Measurements from ENCODE around the gene TMEM266. TPM values are rescaled to one million over a fixed set of nuclear protein-coding genes. Genes with fewer than 3 reads are reported as not detected.
A peak's percentile ranks its signal among the peaks of the same experiment; 100 is the strongest.

Gene TMEM266
- total RNA-seq, 1 donor from 2014 or later, result not detected

GRCh38 chr15:76178296-76179000 is 118.7 kb downstream of the TMEM266 start:
- H3K27me3 Mint-ChIP-seq, result peaks cover 42% of the 10 kb centered on the region
- intact Hi-C loops (cut with micrococcal nuclease), result no loop called here
- no peak for DNase-seq
- no peak overlapping the region for H3K27ac Mint-ChIP-seq
- H3K4me3 Mint-ChIP-seq, result no peak overlapping the region
- peaks cover 10% of the 10 kb centered on the region for H3K4me1 Mint-ChIP-seq
- H3K36me3 Mint-ChIP-seq (ENCODE audit: low read depth), result no peaks in the 10 kb centered on the region
- H3K9me3 Mint-ChIP-seq, result no peaks in the 10 kb centered on the region

GRCh38 chr15:76179023-76179422 is 119.2 kb downstream of the TMEM266 start:
- Mint-ChIP-seq H3K4me1 (peaks cover 10% of the 10 kb centered on the region), H3K36me3 (ENCODE audit: low read depth) (no peaks in the 10 kb centered on the region), H3K9me3 (no peaks in the 10 kb centered on the region), H3K4me3 (no peak overlapping the region), H3K27me3 (peaks cover 42% of the 10 kb centered on the region), H3K27ac (no peak overlapping the region)
- DNase-seq, result no peak
- intact Hi-C loops (cut with micrococcal nuclease), result no loop called here

- H3K4me1 Mint-ChIP-seq, result peaks cover 10% of the 10 kb centered on the region
- DNase-seq, result no peak
- no peak overlapping the region for H3K27ac Mint-ChIP-seq
- H3K9me3 Mint-ChIP-seq, result no peaks in the 10 kb centered on the region
- no peaks in the 10 kb centered on the region for H3K36me3 Mint-ChIP-seq (ENCODE audit: low read depth)
- intact Hi-C loops (cut with micrococcal nuclease), result no loop called here
- no peak overlapping the region for H3K4me3 Mint-ChIP-seq
- H3K27me3 Mint-ChIP-seq, result peaks cover 50% of the 10 kb centered on the region
Measured at GRCh38 chr15:76180321-76180720, 120.5 kb downstream of the TMEM266 start.

- Mint-ChIP-seq H3K27ac (peak overlapping the region; percentile 4), H3K9me3 (no peaks in the 10 kb centered on the region), H3K4me1 (peaks cover 10% of the 10 kb centered on the region), H3K4me3 (peak overlapping the region; percentile 13), H3K36me3 (ENCODE audit: low read depth) (no peaks in the 10 kb centered on the region), H3K27me3 (peaks cover 56% of the 10 kb centered on the region)
- DNase-seq, result peak; percentile 80
- intact Hi-C loops (cut with micrococcal nuclease), result no loop called here
Measured at GRCh38 chr15:76181705-76182107, 121.9 kb downstream of the TMEM266 start.

GRCh38 chr15:76183930-76184649 is 124.3 kb downstream of the TMEM266 start:
- Mint-ChIP-seq H3K27ac (no peak overlapping the region), H3K36me3 (ENCODE audit: low read depth) (no peaks in the 10 kb centered on the region), H3K4me1 (peaks cover 10% of the 10 kb centered on the region), H3K4me3 (no peak overlapping the region), H3K9me3 (no peaks in the 10 kb centered on the region), H3K27me3 (peaks cover 47% of the 10 kb centered on the region)
- no peak for DNase-seq
- intact Hi-C loops (cut with micrococcal nuclease), result no loop called here

- no peak overlapping the region for H3K27ac Mint-ChIP-seq
- H3K4me1 Mint-ChIP-seq, result peaks cover 10% of the 10 kb centered on the region
- H3K36me3 Mint-ChIP-seq (ENCODE audit: low read depth), result no peaks in the 10 kb centered on the region
- intact Hi-C loops (cut with micrococcal nuclease), result no loop called here
- H3K4me3 Mint-ChIP-seq, result no peak overlapping the region
- H3K27me3 Mint-ChIP-seq, result peaks cover 46% of the 10 kb centered on the region
- no peaks in the 10 kb centered on the region for H3K9me3 Mint-ChIP-seq
- no peak for DNase-seq
Measured at GRCh38 chr15:76184650-76185035, 124.9 kb downstream of the TMEM266 start.

- intact Hi-C loops (cut with micrococcal nuclease), result no loop called here
- Mint-ChIP-seq H3K27me3 (peaks cover 50% of the 10 kb centered on the region), H3K9me3 (no peaks in the 10 kb centered on the region), H3K36me3 (ENCODE audit: low read depth) (no peaks in the 10 kb centered on the region), H3K27ac (no peak overlapping the region), H3K4me3 (no peak overlapping the region), H3K4me1 (peaks cover 14% of the 10 kb centered on the region)
- peak; percentile 67 for DNase-seq
Measured at GRCh38 chr15:76185716-76186115, 125.9 kb downstream of the TMEM266 start.

- intact Hi-C loops (cut with micrococcal nuclease), result no loop called here
- peaks cover 42% of the 10 kb centered on the region for H3K27me3 Mint-ChIP-seq
Measured at GRCh38 chr15:76187163-76187562, 127.4 kb downstream of the TMEM266 start.

GRCh38 chr15:76189106-76189505 is 129.3 kb downstream of the TMEM266 start:
- Mint-ChIP-seq H3K4me3 (no peak overlapping the region), H3K27me3 (peaks cover 45% of the 10 kb centered on the region), H3K36me3 (ENCODE audit: low read depth) (no peaks in the 10 kb centered on the region), H3K9me3 (no peaks in the 10 kb centered on the region), H3K4me1 (peaks cover 8% of the 10 kb centered on the region), H3K27ac (no peak overlapping the region)
- intact Hi-C loops (cut with micrococcal nuclease), result no loop called here
- DNase-seq, result no peak

More at GRCh38 chr15:76187163-76187562, 127.4 kb downstream of the TMEM266 start:
- no peaks in the 10 kb centered on the region for H3K36me3 Mint-ChIP-seq (ENCODE audit: low read depth)
- peaks cover 8% of the 10 kb centered on the region for H3K4me1 Mint-ChIP-seq
- no peak for DNase-seq
- no peaks in the 10 kb centered on the region for H3K9me3 Mint-ChIP-seq
- no peak overlapping the region for H3K4me3 Mint-ChIP-seq
- H3K27ac Mint-ChIP-seq, result no peak overlapping the region

GRCh38 chr15:76190070-76190564 is 130.3 kb downstream of the TMEM266 start:
- Mint-ChIP-seq H3K4me3 (no peak overlapping the region), H3K4me1 (peaks cover 8% of the 10 kb centered on the region), H3K9me3 (no peaks in the 10 kb centered on the region), H3K27me3 (peaks cover 40% of the 10 kb centered on the region), H3K36me3 (ENCODE audit: low read depth) (no peaks in the 10 kb centered on the region), H3K27ac (no peak overlapping the region)
- intact Hi-C loops (cut with micrococcal nuclease), result loop anchor here (2.0 to 10.0 kb wide), 3 partner anchors 95 to 677 kb away; partner anchors contain the start of gene ISL2
- DNase-seq, result no peak

- Mint-ChIP-seq H3K27ac (no peak overlapping the region), H3K9me3 (no peaks in the 10 kb centered on the region), H3K4me1 (peaks cover 8% of the 10 kb centered on the region), H3K4me3 (peak overlapping the region; percentile 20), H3K27me3 (peaks cover 36% of the 10 kb centered on the region), H3K36me3 (ENCODE audit: low read depth) (no peaks in the 10 kb centered on the region)
- intact Hi-C loops (cut with micrococcal nuclease), result loop anchor here (2.0 to 10.0 kb wide), 3 partner anchors 94 to 676 kb away; partner anchors contain the start of gene ISL2
- DNase-seq, result peak; percentile 92
Measured at GRCh38 chr15:76190751-76191538, 131.2 kb downstream of the TMEM266 start.

- Mint-ChIP-seq H3K9me3 (no peaks in the 10 kb centered on the region), H3K36me3 (ENCODE audit: low read depth) (no peaks in the 10 kb centered on the region), H3K4me1 (peaks cover 8% of the 10 kb centered on the region), H3K4me3 (no peak overlapping the region), H3K27ac (no peak overlapping the region), H3K27me3 (peaks cover 32% of the 10 kb centered on the region)
- intact Hi-C loops (cut with micrococcal nuclease), result loop anchor here (2.0 to 10.0 kb wide), 3 partner anchors 93 to 676 kb away; partner anchors contain the start of gene ISL2
- DNase-seq, result no peak
Measured at GRCh38 chr15:76191539-76192244, 131.9 kb downstream of the TMEM266 start.

- H3K4me3 Mint-ChIP-seq, result no peak overlapping the region
- intact Hi-C loops (cut with micrococcal nuclease), result loop anchor here (5.0 to 10.0 kb wide), 2 partner anchors 92 to 675 kb away; no protein-coding TSS in a partner anchor
- H3K27me3 Mint-ChIP-seq, result peaks cover 30% of the 10 kb centered on the region
- no peaks in the 10 kb centered on the region for H3K36me3 Mint-ChIP-seq (ENCODE audit: low read depth)
- H3K9me3 Mint-ChIP-seq, result no peaks in the 10 kb centered on the region
- DNase-seq, result no peak
- peaks cover 8% of the 10 kb centered on the region for H3K4me1 Mint-ChIP-seq
- no peak overlapping the region for H3K27ac Mint-ChIP-seq
Measured at GRCh38 chr15:76192715-76193114, 132.9 kb downstream of the TMEM266 start.
